ENCODE results near the gene PARD3. TPM values are rescaled to one million over a fixed set of nuclear protein-coding genes. Genes with fewer than 3 reads are reported as not detected.

Gene PARD3
- total and polyA plus RNA-seq, 10 of the 15 experiments (the other 5 are each of a cell fraction or from before 2014, with no cell fraction given), result 2.6 to 43.1 (median 13.9) TPM

DNA sequence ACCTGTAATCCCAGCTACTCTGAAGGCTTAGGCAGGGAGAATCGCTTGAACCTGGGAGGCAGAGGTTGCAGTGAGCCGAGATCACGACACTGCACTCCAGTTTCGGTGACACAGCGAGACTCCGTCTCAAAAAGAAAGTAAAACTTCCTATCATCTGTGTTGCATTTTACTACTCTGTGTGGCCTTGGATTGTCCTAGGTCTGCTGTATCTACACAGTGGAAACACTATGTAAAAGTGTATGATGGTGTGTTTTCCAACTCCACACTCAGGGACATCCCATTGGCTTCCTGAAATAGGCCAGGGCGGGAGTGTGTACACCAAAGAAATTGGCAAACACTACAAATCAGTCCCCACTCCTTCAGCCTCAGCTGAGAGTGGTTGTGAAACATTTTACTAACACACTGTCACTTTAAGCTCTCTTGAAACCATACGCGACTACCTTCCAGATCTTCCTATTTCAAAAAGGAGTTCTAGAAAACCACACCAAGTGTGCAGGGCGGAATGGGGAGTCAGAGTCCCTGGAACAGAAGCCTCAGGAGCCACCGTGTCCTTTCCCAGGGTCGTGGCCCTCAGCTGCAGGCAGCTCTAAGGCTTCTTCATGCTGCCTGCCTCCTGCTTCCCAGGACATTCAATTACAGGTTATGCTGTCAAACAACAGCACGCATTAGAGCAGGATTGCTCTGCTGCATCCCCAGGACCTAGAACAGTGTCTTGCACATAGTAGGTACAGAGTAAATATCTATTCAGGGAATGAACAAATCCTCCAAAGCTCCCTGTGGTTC is 275.4 kb downstream of the PARD3 start:
- TF ChIP-seq, protein P1, sequence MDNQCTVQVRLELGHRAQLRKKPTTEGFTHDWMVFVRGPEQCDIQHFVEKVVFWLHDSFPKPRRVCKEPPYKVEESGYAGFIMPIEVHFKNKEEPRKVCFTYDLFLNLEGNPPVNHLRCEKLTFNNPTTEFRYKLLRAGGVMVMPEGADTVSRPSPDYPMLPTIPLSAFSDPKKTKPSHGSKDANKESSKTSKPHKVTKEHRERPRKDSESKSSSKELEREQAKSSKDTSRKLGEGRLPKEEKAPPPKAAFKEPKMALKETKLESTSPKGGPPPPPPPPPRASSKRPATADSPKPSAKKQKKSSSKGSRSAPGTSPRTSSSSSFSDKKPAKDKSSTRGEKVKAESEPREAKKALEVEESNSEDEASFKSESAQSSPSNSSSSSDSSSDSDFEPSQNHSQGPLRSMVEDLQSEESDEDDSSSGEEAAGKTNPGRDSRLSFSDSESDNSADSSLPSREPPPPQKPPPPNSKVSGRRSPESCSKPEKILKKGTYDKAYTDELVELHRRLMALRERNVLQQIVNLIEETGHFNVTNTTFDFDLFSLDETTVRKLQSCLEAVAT (IDR thresholded peaks at IDR 0.05), result peak; percentile 90
- TF ChIP-seq SMC3 (IDR thresholded peaks at IDR 0.05; ENCODE audit: borderline replicate concordance, low read length), result no peak
- 0 out of 2 replicates have a peak, but pooled peaks have one; percentile 22 for TF ChIP-seq POLR2A (IDR thresholded peaks at IDR 0.05; ENCODE audit: low read depth, low read length)
- no peaks in the 10 kb centered on the region for H3K79me2 ChIP-seq (ENCODE audit: control insufficient read depth, insufficient read depth, low read length)
- no peak overlapping the region for H3K4me3 ChIP-seq
- H3K9ac ChIP-seq (ENCODE audit: control insufficient read depth, insufficient read depth, low read length), result no peak overlapping the region; the same call in 1 of the 2 replicates
- ChIA-PET POLR2A (interaction anchor here (1.0 to 2.0 kb wide), 3 partner anchors 9 to 19 kb away, joined by 3 to 4 read pairs (median 4); no protein-coding TSS in a partner anchor), SMC1A (ENCODE audit: uncharacterized antibody, unreplicated experiment) (interaction anchor here (1.0 to 3.1 kb wide), 10 partner anchors 10 to 99 kb away, joined by 3 to 14 read pairs (median 4); no protein-coding TSS in a partner anchor), RAD21 (ENCODE audit: unreplicated experiment) (interaction anchor here (0.7 to 4.3 kb wide), 8 partner anchors 51 to 405 kb away, joined by 3 to 22 read pairs (median 4); no protein-coding TSS in a partner anchor), CTCF (interaction anchor here (1.0 to 6.2 kb wide), 5 partner anchors 11 to 100 kb away, joined by 3 to 32 read pairs (median 4); no protein-coding TSS in a partner anchor)
- H4K20me1 ChIP-seq (ENCODE audit: control insufficient read depth, insufficient read depth), result no peaks in the 10 kb centered on the region
- H3K4me2 ChIP-seq (ENCODE audit: control insufficient read depth, insufficient read depth), result peak overlapping the region; percentile 61
- WGBS (ENCODE audit: insufficient coverage, insufficient replicate concordance, low lambda C conversion rate, missing lambda C conversion rate), result 50% methylated on average over 13 of the region's 13 CpGs
- H3K27me3 ChIP-seq (replicated peaks in 1 of 2; ENCODE audit: control insufficient read depth in 2 of 2, insufficient read depth in 2 of 2, low read length in 1 of 2), result no peaks in the 10 kb centered on the region
- intact Hi-C loops (cut with micrococcal nuclease; ENCODE audit: unreplicated experiment), result loop anchor here (5.0 kb wide), 1 partner anchor 122 kb away; no protein-coding TSS in a partner anchor
- in situ Hi-C loops (cut with MboI), result no loop called here
- 0 out of 2 replicates have a peak overlapping the region, but pooled peaks have one; percentile 55 for H3K27ac ChIP-seq (ENCODE audit: control insufficient read depth, insufficient read depth)
- ATAC-seq, result peak; percentile 16; the same call in 2 of the 3 replicates
- no peak for FAIRE-seq
- H3K36me3 ChIP-seq (ENCODE audit: control insufficient read depth in 2 of 2, insufficient read depth in 2 of 2, low read length in 1 of 2), result no peaks in the 10 kb centered on the region
- peak overlapping the region; percentile 80 for H2AFZ ChIP-seq (ENCODE audit: control insufficient read depth, low read depth, low read length)
- no TSS peak for BruUV-seq (replicated peaks)
- peaks cover 18% of the 10 kb centered on the region for H3K4me1 ChIP-seq (ENCODE audit: control insufficient read depth, insufficient read depth, low read length)
- no peaks in the 10 kb centered on the region for H3K9me3 ChIP-seq (replicated peaks; ENCODE audit: control insufficient read depth, insufficient read depth, low read length)
- DNase-seq (ENCODE audit: low read depth, low spot score), result no peak

All from GM12878 (cell line).